IMR-90 (cell line): ENCODE results near the gene ZNF763. TPM values are rescaled to one million over a fixed set of nuclear protein-coding genes. Genes with fewer than 3 reads are reported as not detected.

ENCODE experiments used
- ATAC-seq: fragments of 200-7000 bp; cut with Tn5 transposase; 2 replicates; pipeline ENCODE4 v1.9.1; 2020; ENCODE audit warnings: low read depth, mild to moderate bottlenecking, moderate library complexity
- BruUV-seq: library from RNA; stranded (reverse); fragments of 400-500 nt; replicated peaks from 2 replicates; lab custom pipeline; 2021; lab: Mats Ljungman, UMichigan
- CTCF ChIA-PET: fragments of 300-600 bp; formaldehyde crosslinking; extraction: SDS; loops from one replicate; lab custom pipeline; 2021; ENCODE audit warnings: antibody characterized with exemption; lab: Yijun Ruan, JAX
- POLR2A ChIA-PET: fragments of 300-600 bp; sonication (Branson Sonifier 250); formaldehyde crosslinking; loops from one replicate; lab custom pipeline; 2022; ENCODE audit warnings: antibody characterized with exemption; ENCODE audit not compliant: unreplicated experiment; lab: Charles Lee
- DNase-seq: peaks from one replicate; pipeline ENCODE4 v3.0.0; 2013
- H2AFZ ChIP-seq: replicated peaks from 2 replicates; pipeline ENCODE3; 2013; ENCODE audit warnings: low read length, mild to moderate bottlenecking; ENCODE audit not compliant: poor library complexity
- H2AK5ac ChIP-seq: 2 replicates; pipeline ENCODE4 v1.6.1; 2013; ENCODE audit warnings: low read depth, low read length, inconsistent platforms
- H2AK9ac ChIP-seq: replicated peaks from 2 replicates; pipeline ENCODE3; 2013; ENCODE audit warnings: mild to moderate bottlenecking, low read depth, low read length, moderate library complexity; ENCODE audit not compliant: poor library complexity
- H2BK120ac ChIP-seq: 2 replicates; pipeline ENCODE4 v1.6.1; 2013; ENCODE audit warnings: low read depth, low read length, inconsistent platforms
- H2BK15ac ChIP-seq: 3 replicates; pipeline ENCODE4 v1.6.1; 2013; ENCODE audit warnings: low read depth, low read length, inconsistent platforms
- H2BK20ac ChIP-seq: 2 replicates; pipeline ENCODE4 v1.6.1; 2013; ENCODE audit warnings: low read depth, mild to moderate bottlenecking, inconsistent platforms, low read length, moderate library complexity
- H2BK5ac ChIP-seq: 2 replicates; pipeline ENCODE4 v1.6.1; 2013; ENCODE audit warnings: mild to moderate bottlenecking, low read depth, low read length, inconsistent platforms; ENCODE audit not compliant: poor library complexity, severe bottlenecking
- H3K14ac ChIP-seq: replicated peaks from 2 replicates; pipeline ENCODE4 v1.6.1; 2013; ENCODE audit warnings: low read depth, low read length, inconsistent platforms
- H3K18ac ChIP-seq: 2 replicates; pipeline ENCODE4 v1.6.1; 2013; ENCODE audit warnings: low read depth, low read length, control low read depth
- H3K23ac ChIP-seq: 2 replicates; pipeline ENCODE4 v1.6.1; 2013; ENCODE audit warnings: low read depth, low read length, inconsistent platforms
- H3K27ac ChIP-seq: 2 replicates; pipeline ENCODE4 v1.5.1; 2013; ENCODE audit warnings: mild to moderate bottlenecking, control low read depth, low read length; ENCODE audit not compliant: insufficient read depth
- H3K27me3 ChIP-seq: 2 replicates; pipeline ENCODE4 v1.6.1; 2013; ENCODE audit warnings: low read length; ENCODE audit not compliant: control insufficient read depth, insufficient read depth
- H3K36me3 ChIP-seq: 2 replicates; pipeline ENCODE4 v1.6.1; 2013; ENCODE audit warnings: low read length, mixed read lengths; ENCODE audit not compliant: control insufficient read depth, insufficient read depth
- H3K4ac ChIP-seq: 2 replicates; pipeline ENCODE4 v1.6.1; 2013; ENCODE audit warnings: low read depth, low read length, inconsistent platforms
- H3K4me1 ChIP-seq: 2 replicates; pipeline ENCODE4 v1.6.1; 2013; ENCODE audit warnings: low read length, mixed read lengths; ENCODE audit not compliant: control insufficient read depth, insufficient read depth
- H3K4me2 ChIP-seq: 2 replicates; pipeline ENCODE4 v1.6.1; 2013; ENCODE audit warnings: low read depth, mild to moderate bottlenecking, control low read depth, low read length, moderate library complexity
- H3K4me3 ChIP-seq: 2 replicates; pipeline ENCODE4 v1.5.1; 2013; ENCODE audit warnings: low read depth, mild to moderate bottlenecking, control low read depth, low read length, moderate library complexity; ENCODE audit not compliant: insufficient read depth
- H3K56ac ChIP-seq: 2 replicates; pipeline ENCODE4 v1.6.1; 2013; ENCODE audit warnings: low read length, inconsistent platforms; ENCODE audit not compliant: insufficient read depth; ENCODE audit errors: extremely low read depth
- H3K79me1 ChIP-seq, 2 experiments: 2 replicates each; pipeline ENCODE4 v1.6.1; 2013; ENCODE audit warnings: low read length in 2 of 2, inconsistent platforms in 1 of 2, low read depth in 1 of 2
- H3K9ac ChIP-seq: 2 replicates; pipeline ENCODE4 v1.6.1; 2013; ENCODE audit warnings: low read depth, low read length, control low read depth
- H3K9me1 ChIP-seq: 2 replicates; pipeline ENCODE4 v1.6.1; 2013; ENCODE audit warnings: low read length, inconsistent platforms; ENCODE audit not compliant: insufficient read depth
- H3K9me3 ChIP-seq: 2 replicates; pipeline ENCODE4 v1.6.1; 2013; ENCODE audit warnings: low read length; ENCODE audit not compliant: control insufficient read depth, insufficient read depth
- H4K20me1 ChIP-seq: 2 replicates; pipeline ENCODE4 v1.6.1; 2013; ENCODE audit warnings: low read length, inconsistent platforms; ENCODE audit not compliant: insufficient read depth
- H4K5ac ChIP-seq: 2 replicates; pipeline ENCODE4 v1.6.1; 2013; ENCODE audit warnings: mild to moderate bottlenecking, low read depth, low read length, control low read depth
- H4K8ac ChIP-seq, 2 experiments: 2 replicates each; pipeline ENCODE4 v1.6.1; 2013; ENCODE audit warnings: low read depth in 2 of 2, low read length in 2 of 2, control low read depth in 1 of 2, inconsistent platforms in 1 of 2
- H4K91ac ChIP-seq: 2 replicates; pipeline ENCODE4 v1.6.1; 2013; ENCODE audit warnings: low read depth, low read length, inconsistent platforms; ENCODE audit not compliant: insufficient read depth
- BHLHE40 ChIP-seq: fragments of 150-350 bp; IDR thresholded peaks from 2 replicates; pipeline ENCODE4 v1.6.1; 2016; ENCODE audit warnings: mild to moderate bottlenecking, low read depth, low read length
- CEBPB ChIP-seq: IDR thresholded peaks from 2 replicates; pipeline ENCODE4 v1.6.1; 2012; ENCODE audit warnings: low read depth, low read length, improper control_type of control experiment
- CHD1 ChIP-seq: IDR thresholded peaks from 2 replicates; pipeline ENCODE4 v1.6.1; 2012; ENCODE audit warnings: low read depth, low read length, improper control_type of control experiment
- CTCF ChIP-seq: conservative IDR thresholded peaks from 2 replicates; pipeline ENCODE4 v1.5.1; 2012; ENCODE audit warnings: mild to moderate bottlenecking, low read depth, low read length, improper control_type of control experiment
- ELK1 ChIP-seq: fragments of 150-350 bp; IDR thresholded peaks from 2 replicates; pipeline ENCODE4 v1.6.1; 2016; ENCODE audit warnings: low read depth, mild to moderate bottlenecking, low read length, moderate library complexity, borderline replicate concordance
- FOS ChIP-seq: fragments of 150-350 bp; IDR thresholded peaks from 2 replicates; pipeline ENCODE4 v1.6.1; 2016; ENCODE audit warnings: low read depth, low read length
- MAFK ChIP-seq: IDR thresholded peaks from 2 replicates; pipeline ENCODE4 v1.6.1; 2012; ENCODE audit warnings: low read depth, low read length, improper control_type of control experiment
- MAZ ChIP-seq: IDR thresholded peaks from 2 replicates; pipeline ENCODE4 v1.6.1; 2012; ENCODE audit warnings: low read depth, mild to moderate bottlenecking, low read length, improper control_type of control experiment, moderate library complexity, borderline replicate concordance
- MXI1 ChIP-seq: IDR thresholded peaks from 2 replicates; pipeline ENCODE4 v1.6.1; 2012; ENCODE audit warnings: low read depth, mild to moderate bottlenecking, low read length, moderate library complexity, borderline replicate concordance
- NFE2L2 ChIP-seq: fragments of 150-350 bp; IDR thresholded peaks from 2 replicates; pipeline ENCODE4 v1.6.1; 2016; ENCODE audit warnings: low read depth, mild to moderate bottlenecking, low read length
- POLR2A ChIP-seq: IDR thresholded peaks from 2 replicates; pipeline ENCODE4 v1.6.1; 2012; ENCODE audit warnings: mild to moderate bottlenecking, low read depth, low read length
- RAD21 ChIP-seq: IDR thresholded peaks from 2 replicates; pipeline ENCODE4 v1.6.1; 2012; ENCODE audit warnings: low read length, improper control_type of control experiment
- RCOR1 ChIP-seq: IDR thresholded peaks from 2 replicates; pipeline ENCODE4 v1.6.1; 2012; ENCODE audit warnings: mild to moderate bottlenecking, low read length, improper control_type of control experiment; ENCODE audit not compliant: insufficient replicate concordance
- RFX5 ChIP-seq: IDR thresholded peaks from 2 replicates; pipeline ENCODE4 v1.8.0; 2012; ENCODE audit warnings: low read depth, mild to moderate bottlenecking, low read length, moderate library complexity
- SMC3 ChIP-seq: fragments of 150-350 bp; IDR thresholded peaks from 2 replicates; pipeline ENCODE4 v1.6.1; 2016; ENCODE audit warnings: low read depth, mild to moderate bottlenecking, antibody characterized with exemption, low read length, moderate library complexity
- USF2 ChIP-seq: fragments of 150-350 bp; IDR thresholded peaks from 2 replicates; pipeline ENCODE4 v1.6.1; 2017; ENCODE audit warnings: mild to moderate bottlenecking, antibody characterized with exemption, low read length, low read depth
- dilution Hi-C: fragments of 300-500 bp; cut with HindIII; formaldehyde crosslinking; loops from one replicate; pipeline ENCODE4 v1.14.3; 2018; ENCODE audit warnings: low sequenced_read_pairs; ENCODE audit not compliant: unreplicated experiment
- in situ Hi-C: fragments of 300-500 bp; cut with MboI; formaldehyde crosslinking; loops from 3 replicates; pipeline ENCODE4 v1.14.3; 2019; ENCODE audit warnings: low sequenced_read_pairs, inconsistent platforms, mixed read lengths
- intact Hi-C: fragments of 100-400 bp; cut with micrococcal nuclease; formaldehyde crosslinking; loops from 2 replicates; pipeline ENCODE4 v1.10.0; 2022
- polyA plus RNA-seq, 3 experiments: library from polyadenylated mRNA; depleted of rRNA; stranded (reverse); fragments of >200 nt; gene quantifications; 2 replicates each; pipeline ENCODE4 v1.2.3, GENCODE V29; 2012; ENCODE audit warnings: low replicate concordance in 1 of 3
- total RNA-seq: library from RNA; depleted of rRNA; stranded (reverse); fragments of >200 nt; gene quantifications from 2 replicates; pipeline ENCODE4 v1.2.3, GENCODE V29; 2012

ZNF763 gene
- total and polyA plus RNA-seq, 2 of the 4 experiments (the other 2 are of a cell fraction): 0.90 to 0.94 TPM

DNA sequence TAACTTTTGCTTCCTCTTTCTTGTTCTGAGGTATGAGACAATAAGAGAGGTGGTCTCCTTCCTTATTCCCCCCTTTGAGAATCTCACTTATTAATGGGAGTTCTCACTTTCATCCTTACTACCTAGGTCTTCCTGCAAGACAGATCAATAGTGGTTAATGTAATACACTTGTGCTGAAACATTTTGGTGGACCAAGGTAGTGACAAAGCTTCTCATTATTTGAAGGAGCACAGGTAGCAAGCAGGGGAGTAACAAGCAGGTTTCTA is 22.1 kb upstream of the ZNF763 start:
- no peaks in the 10 kb centered on the region for H4K20me1 ChIP-seq
- no peak overlapping the region for H3K4me3 ChIP-seq
- POLR2A ChIA-PET: no interaction called here
- in situ Hi-C loops: no loop called here
- CTCF ChIA-PET: no interaction called here
- no peak overlapping the region for H3K27ac ChIP-seq
- no peak overlapping the region for H2BK120ac ChIP-seq
- ATAC-seq: no peak
- H2BK20ac ChIP-seq: no peak overlapping the region
- no peak overlapping the region for H3K9ac ChIP-seq
- no peak overlapping the region for H2AFZ ChIP-seq
- H3K4me2 ChIP-seq: no peak overlapping the region
- H4K8ac ChIP-seq: no peak overlapping the region
- no peak overlapping the region for H2AK5ac ChIP-seq
- H3K4me1 ChIP-seq: no peaks in the 10 kb centered on the region
- no peak overlapping the region for H4K91ac ChIP-seq
- peaks cover 34% of the 10 kb centered on the region for H3K36me3 ChIP-seq
- no peak overlapping the region for H4K5ac ChIP-seq
- BruUV-seq: no TSS peak
- H2BK5ac ChIP-seq: no peak overlapping the region
- peaks cover 9 to 23% of the 10 kb centered on the region in 2 experiments; a peak in 3 of 4 replicates for H3K79me1 ChIP-seq
- H3K18ac ChIP-seq: no peak overlapping the region
- H3K9me1 ChIP-seq: no peaks in the 10 kb centered on the region
- no peak overlapping the region for H2AK9ac ChIP-seq
- no peak overlapping the region for H3K56ac ChIP-seq
- dilution Hi-C loops: no loop called here
- no peak for TF ChIP-seq USF2
- no peak for TF ChIP-seq FOS
- TF ChIP-seq CEBPB: no peak
- TF ChIP-seq BHLHE40: no peak
- no peak for TF ChIP-seq MAZ
- no peak for TF ChIP-seq POLR2A
- no peak for TF ChIP-seq SMC3
- TF ChIP-seq RCOR1: no peak
- TF ChIP-seq MXI1: no peak
- no peak for TF ChIP-seq MAFK
- TF ChIP-seq RAD21: no peak
- no peak for TF ChIP-seq NFE2L2
- no peak for TF ChIP-seq ELK1
- no peak for TF ChIP-seq CTCF
- TF ChIP-seq RFX5: no peak
- no peak for TF ChIP-seq CHD1
- peaks cover 73% of the 10 kb centered on the region for H3K9me3 ChIP-seq
- no peak overlapping the region for H3K4ac ChIP-seq
- no peak overlapping the region for H3K23ac ChIP-seq
- no peaks in the 10 kb centered on the region for H3K27me3 ChIP-seq
- H2BK15ac ChIP-seq: no peak overlapping the region
- intact Hi-C loops: no loop called here
- no peak for DNase-seq
- H3K14ac ChIP-seq: no peak overlapping the region
